WI38 (cell line): Measurements from ENCODE around the gene LAMA3.
A peak's percentile ranks its signal among the peaks of the same experiment; 100 is the strongest.

Experiments used
- H3K4me3 ChIP-seq: 2 replicates; pipeline ENCODE4 v1.5.1; 2011; ENCODE audit warnings: low read depth, mild to moderate bottlenecking, control low read depth, low read length
- TF ChIP-seq, protein P1 (sequence below): IDR thresholded peaks from 2 replicates; pipeline ENCODE4 v1.5.1; 2012; ENCODE audit warnings: low read depth, mild to moderate bottlenecking, control low read depth, low read length

Gene LAMA3

DNA sequence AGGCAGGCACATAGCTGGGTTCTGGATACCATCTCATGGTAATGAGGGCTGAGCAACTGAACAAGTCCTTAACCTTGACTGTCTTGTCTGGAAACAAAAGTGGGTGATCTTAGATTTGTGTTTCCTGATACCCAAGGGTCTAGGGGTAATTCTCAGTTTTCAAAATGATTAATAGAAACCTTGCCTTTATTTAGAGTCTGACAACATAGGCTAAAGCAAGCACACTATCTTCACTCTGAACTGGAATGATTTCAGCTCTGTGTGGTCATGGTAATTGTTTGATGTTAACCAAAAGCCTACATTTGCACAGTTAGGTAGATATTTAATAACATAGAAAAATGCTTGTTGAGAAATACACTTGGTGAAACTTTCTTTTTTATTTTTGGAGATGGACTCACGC, 6.8 kb upstream of the LAMA3 start:
- no peak overlapping the region for H3K4me3 ChIP-seq
- TF ChIP-seq, protein P1, sequence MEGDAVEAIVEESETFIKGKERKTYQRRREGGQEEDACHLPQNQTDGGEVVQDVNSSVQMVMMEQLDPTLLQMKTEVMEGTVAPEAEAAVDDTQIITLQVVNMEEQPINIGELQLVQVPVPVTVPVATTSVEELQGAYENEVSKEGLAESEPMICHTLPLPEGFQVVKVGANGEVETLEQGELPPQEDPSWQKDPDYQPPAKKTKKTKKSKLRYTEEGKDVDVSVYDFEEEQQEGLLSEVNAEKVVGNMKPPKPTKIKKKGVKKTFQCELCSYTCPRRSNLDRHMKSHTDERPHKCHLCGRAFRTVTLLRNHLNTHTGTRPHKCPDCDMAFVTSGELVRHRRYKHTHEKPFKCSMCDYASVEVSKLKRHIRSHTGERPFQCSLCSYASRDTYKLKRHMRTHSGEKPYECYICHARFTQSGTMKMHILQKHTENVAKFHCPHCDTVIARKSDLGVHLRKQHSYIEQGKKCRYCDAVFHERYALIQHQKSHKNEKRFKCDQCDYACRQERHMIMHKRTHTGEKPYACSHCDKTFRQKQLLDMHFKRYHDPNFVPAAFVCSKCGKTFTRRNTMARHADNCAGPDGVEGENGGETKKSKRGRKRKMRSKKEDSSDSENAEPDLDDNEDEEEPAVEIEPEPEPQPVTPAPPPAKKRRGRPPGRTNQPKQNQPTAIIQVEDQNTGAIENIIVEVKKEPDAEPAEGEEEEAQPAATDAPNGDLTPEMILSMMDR = no peak

DNA sequence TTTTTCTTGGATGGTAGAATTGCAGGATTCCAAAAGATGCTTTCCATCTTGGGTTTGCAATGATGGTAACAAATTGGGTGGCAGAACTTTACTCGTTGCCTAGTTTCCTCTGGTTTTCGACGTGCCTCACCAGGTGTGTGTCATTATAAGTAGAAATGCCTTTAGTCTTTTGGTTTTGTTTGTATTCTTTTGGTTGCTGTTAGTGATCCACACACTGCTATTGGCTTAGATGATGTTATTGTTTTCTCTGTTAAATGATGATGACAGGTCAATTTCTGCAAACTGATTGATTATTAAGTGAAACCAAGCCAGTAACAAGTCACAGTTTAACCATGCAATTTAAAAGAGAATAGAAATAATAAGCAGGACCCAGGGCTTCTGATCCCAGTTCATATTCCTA, 6.1 kb upstream of the LAMA3 start:
- TF ChIP-seq, protein P1 = no peak
- no peak overlapping the region for H3K4me3 ChIP-seq

DNA sequence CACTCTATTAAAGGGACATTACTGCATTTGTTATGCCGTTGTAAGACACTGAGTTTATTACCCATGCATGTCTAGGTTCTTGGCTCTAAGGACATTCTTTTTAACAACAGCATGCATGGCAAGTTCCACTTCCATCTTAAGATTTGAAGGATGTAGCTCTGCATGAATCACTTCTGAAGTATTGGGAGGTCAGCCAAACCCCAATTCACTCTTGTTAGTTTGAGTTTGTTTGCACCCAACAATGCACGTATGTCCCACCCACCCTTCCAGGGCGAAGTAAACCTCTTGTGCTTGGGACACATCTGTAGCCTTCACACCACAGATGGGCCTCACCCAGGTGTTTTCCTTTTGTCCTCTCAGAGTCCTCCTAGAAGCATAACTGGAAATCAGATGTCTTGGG, 5.6 kb upstream of the LAMA3 start:
- H3K4me3 ChIP-seq = no peak overlapping the region
- TF ChIP-seq, protein P1 = no peak

DNA sequence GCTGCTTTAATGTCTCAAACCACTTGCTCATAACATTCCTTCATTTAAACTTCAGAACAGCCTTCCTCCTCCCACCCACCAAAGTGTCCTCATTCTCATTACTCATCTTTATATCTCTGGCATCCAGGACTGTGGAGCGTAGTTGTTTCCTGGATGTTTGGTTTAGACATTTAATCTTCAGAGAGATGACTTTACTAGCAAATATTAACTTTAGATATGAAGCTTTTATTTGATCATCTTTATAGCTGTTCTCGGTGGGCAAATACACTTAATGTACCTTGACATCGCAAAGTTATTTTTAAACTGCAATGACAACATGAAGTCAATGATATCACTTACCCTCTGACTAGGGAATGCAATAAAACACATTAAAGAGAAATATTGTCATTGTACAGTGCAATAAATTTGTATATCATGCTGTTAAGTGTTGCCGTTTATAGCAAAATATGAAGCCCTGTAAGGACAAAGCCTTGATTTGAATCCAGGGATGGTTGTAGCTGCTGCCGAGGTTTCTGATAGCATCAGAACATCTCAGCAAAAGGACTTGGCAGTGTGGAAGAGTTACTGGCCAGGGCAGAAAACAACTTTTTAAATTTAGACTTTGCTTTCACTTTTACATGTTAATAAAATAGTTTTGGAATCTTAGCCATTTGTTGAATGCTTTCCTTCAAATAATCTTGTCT, 4.6 kb upstream of the LAMA3 start:
- TF ChIP-seq, protein P1 = no peak
- H3K4me3 ChIP-seq = no peak overlapping the region

DNA sequence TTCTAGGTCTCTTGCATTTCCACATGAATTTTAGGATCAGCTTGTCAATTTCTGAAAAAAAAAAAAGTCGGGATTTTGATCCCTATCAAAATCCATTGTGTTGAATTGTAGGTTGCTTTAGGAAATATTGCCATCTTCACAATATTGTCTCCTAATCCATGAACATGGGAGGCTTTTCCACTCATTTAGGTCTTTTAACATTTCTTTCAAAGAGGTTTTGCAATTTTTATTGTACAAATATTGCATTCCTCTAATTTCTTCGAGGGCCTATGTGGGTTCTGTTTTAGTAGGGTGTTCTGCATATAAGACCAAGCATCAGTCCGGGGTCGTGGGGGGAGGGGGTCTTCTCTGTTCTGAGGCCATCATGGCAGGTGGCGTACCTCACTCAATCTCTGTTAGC, 725 bp upstream of the LAMA3 start:
- H3K4me3 ChIP-seq = no peak overlapping the region
- TF ChIP-seq, protein P1 = no peak

DNA sequence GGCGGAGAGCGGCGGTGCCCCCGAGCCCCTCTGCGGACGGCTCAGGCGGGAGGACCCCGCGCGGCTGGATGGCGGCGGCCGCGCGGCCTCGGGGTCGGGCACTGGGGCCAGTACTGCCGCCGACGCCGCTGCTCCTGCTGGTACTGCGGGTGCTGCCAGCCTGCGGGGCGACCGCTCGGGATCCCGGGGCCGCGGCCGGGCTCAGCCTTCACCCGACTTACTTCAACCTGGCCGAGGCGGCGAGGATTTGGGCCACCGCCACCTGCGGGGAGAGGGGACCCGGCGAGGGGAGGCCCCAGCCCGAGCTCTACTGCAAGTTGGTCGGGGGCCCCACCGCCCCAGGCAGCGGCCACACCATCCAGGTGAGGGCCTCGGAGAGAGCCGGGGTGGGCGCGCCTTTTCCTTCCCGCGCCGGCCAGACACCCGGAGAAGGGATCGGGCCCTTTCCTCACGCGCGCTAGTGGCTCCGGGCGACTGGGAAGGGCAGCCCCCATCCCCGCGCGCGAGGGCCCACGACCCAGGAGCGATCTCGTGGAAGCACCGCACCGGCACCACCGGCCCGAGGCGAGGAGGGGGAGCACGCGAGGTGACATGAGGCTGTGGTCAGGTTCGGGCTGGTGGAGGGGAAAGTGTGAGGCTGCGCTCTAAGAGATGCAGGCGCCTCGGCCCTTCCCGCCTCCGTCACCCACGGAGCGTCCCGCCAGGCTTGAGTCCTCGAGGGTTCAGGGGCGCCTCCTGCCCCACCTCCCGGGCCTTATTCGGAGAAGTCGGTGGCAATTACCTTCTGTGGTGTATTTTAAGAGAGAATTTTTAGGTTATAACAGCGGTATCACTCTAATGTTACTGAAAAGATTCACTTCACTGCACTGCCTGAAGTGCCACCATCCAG, 607 bp downstream of the LAMA3 start:
- peak overlapping the region; percentile 57 for H3K4me3 ChIP-seq
- TF ChIP-seq, protein P1 = no peak

DNA sequence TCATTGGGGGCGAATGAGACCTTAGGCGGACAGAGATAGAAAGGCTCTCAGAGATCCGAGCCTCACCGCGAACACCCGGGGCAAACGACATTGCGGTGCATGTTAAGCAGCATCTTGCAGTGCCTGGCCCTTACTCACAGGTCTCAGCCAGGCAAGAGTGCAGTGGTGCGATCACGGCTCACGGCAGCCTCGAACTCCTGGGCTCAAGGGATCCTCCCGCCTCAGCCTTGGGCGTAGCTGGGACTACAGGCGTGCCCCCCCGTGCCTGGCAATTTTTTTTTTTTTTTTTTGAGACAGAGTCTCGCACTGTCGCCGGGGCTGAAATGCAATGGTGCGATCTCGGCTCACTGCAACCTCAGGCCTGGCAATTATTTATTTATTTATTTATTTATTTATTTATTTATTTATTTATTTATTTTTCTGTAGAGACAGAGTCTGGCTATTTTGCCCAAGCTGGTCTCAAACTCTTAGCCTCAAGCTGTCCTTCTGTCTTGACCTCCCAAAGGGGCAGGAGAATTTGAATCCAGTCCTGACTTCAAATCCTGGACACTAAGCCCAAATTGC, 1.3 kb downstream of the LAMA3 start:
- H3K4me3 ChIP-seq = no peak overlapping the region
- TF ChIP-seq, protein P1 = no peak
